GM12878 (cell line): ENCODE measurements around the gene NLRP9.
A peak's percentile ranks its signal among the peaks of the same experiment; 100 is the strongest.

Experiments used
- BHLHE40 ChIP-seq, 2 experiments: fragments of 450-650 bp in 1 of 2; IDR thresholded peaks; 2 replicates each; pipeline ENCODE4 v1.6.1; 2011 to 2017; ENCODE audit warnings: low read depth in 2 of 2, borderline replicate concordance in 1 of 2, improper control_type of control experiment in 1 of 2, low read length in 1 of 2, mild to moderate bottlenecking in 1 of 2
- CEBPB ChIP-seq, 2 experiments: fragments of 150-350 bp in 1 of 2; IDR thresholded peaks; 2 replicates each; pipeline ENCODE4 v1.6.1; 2012 to 2014; ENCODE audit warnings: low read depth in 2 of 2, low read length in 2 of 2, borderline replicate concordance in 1 of 2, inconsistent platforms in 1 of 2
- CHD2 ChIP-seq: IDR thresholded peaks from 2 replicates; pipeline ENCODE4 v1.6.1; 2011; ENCODE audit warnings: low read depth, low read length, improper control_type of control experiment, borderline replicate concordance
- MTA2 ChIP-seq: fragments of 450-650 bp; IDR thresholded peaks from 2 replicates; pipeline ENCODE4 v1.6.1; 2016; ENCODE audit warnings: low read depth, mild to moderate bottlenecking, moderate library complexity
- POLR2A ChIP-seq: IDR thresholded peaks from 2 replicates; pipeline ENCODE4 v1.6.1; 2011; ENCODE audit warnings: low read depth, mild to moderate bottlenecking, low read length
- RCOR1 ChIP-seq: conservative IDR thresholded peaks from 2 replicates; pipeline ENCODE4 v1.6.1; 2012; ENCODE audit warnings: low read depth, low read length, improper control_type of control experiment
- RFX5 ChIP-seq: IDR thresholded peaks from 2 replicates; pipeline ENCODE4 v1.6.1; 2011; ENCODE audit warnings: low read depth, low read length, improper control_type of control experiment
- SREBF2 ChIP-seq: IDR thresholded peaks from 2 replicates; pipeline ENCODE4 v1.6.1; 2012; ENCODE audit warnings: mild to moderate bottlenecking, low read length
- SUZ12 ChIP-seq: fragments of 200-600 bp; sonication (generic); IDR thresholded peaks from one replicate; pipeline ENCODE4 v1.6.1; 2018; ENCODE audit warnings: antibody characterized with exemption, mild to moderate bottlenecking; ENCODE audit not compliant: unreplicated experiment
- TF ChIP-seq, protein P1 (sequence below), 3 experiments: IDR thresholded peaks in 2 of 3; conservative IDR thresholded peaks in 1 of 3; 2 replicates each; pipeline ENCODE4 v1.5.1; 2011; ENCODE audit warnings: low read depth in 3 of 3, low read length in 3 of 3, mild to moderate bottlenecking in 3 of 3, control low read depth in 2 of 3, moderate library complexity in 2 of 3, inconsistent platforms in 1 of 3, mixed read lengths in 1 of 3; ENCODE audit not compliant: control insufficient read depth in 2 of 3, insufficient read depth in 1 of 3; ENCODE audit errors: extremely low read depth in 1 of 3
- TF ChIP-seq, protein P2 (sequence below): IDR thresholded peaks from 2 replicates; pipeline ENCODE4 v1.6.1; 2012; ENCODE audit warnings: mild to moderate bottlenecking, low read depth, low read length
- TF ChIP-seq, protein P3 (sequence below): fragments of 450-650 bp; IDR thresholded peaks from 2 replicates; pipeline ENCODE4 v1.6.1; 2016; ENCODE audit warnings: mild to moderate bottlenecking
- TF ChIP-seq, protein P4 (sequence below): fragments of 450-650 bp; formaldehyde crosslinking; IDR thresholded peaks from 2 replicates; pipeline ENCODE4 v1.5.0; 2022; ENCODE audit warnings: mild to moderate bottlenecking, missing genetic modification characterization
- TF ChIP-seq, protein P5 (sequence below): IDR thresholded peaks from 2 replicates; pipeline ENCODE4 v1.6.1; 2012; ENCODE audit warnings: low read length, inconsistent platforms

DNA sequence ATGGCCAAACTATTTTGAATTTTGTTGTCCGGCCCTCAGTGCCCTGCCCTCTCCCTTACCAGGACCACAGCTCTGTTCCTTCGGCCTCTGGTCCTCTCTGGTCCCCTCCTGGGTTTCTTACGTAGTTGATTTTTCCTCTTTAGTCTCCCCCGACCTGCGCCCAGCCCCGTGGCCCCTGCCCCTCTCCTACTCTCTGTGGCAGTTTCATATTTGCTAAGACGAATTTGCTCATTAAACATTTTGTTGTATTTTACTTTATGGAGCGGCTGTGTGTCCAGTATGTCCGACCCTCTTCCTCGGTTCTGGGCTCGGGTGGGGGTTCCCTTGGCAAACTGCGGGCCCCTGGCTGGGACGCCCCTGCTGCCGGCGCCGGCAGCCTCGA lies 63.8 kb downstream of the NLRP9 start:
- TF ChIP-seq CHD2 (no peak), RFX5 (no peak), CEBPB (IDR thresholded peaks at IDR 0.05; ENCODE audit: borderline replicate concordance in 1 of 2, low read depth in 2 of 2, low read length in 2 of 2) (no peak), RCOR1 (no peak), POLR2A (no peak), MTA2 (no peak), SUZ12 (no peak), SREBF2 (no peak), BHLHE40 (IDR thresholded peaks at IDR 0.05; ENCODE audit: borderline replicate concordance in 1 of 2, low read depth in 2 of 2, low read length in 1 of 2) (no peak)
- TF ChIP-seq, protein P1, sequence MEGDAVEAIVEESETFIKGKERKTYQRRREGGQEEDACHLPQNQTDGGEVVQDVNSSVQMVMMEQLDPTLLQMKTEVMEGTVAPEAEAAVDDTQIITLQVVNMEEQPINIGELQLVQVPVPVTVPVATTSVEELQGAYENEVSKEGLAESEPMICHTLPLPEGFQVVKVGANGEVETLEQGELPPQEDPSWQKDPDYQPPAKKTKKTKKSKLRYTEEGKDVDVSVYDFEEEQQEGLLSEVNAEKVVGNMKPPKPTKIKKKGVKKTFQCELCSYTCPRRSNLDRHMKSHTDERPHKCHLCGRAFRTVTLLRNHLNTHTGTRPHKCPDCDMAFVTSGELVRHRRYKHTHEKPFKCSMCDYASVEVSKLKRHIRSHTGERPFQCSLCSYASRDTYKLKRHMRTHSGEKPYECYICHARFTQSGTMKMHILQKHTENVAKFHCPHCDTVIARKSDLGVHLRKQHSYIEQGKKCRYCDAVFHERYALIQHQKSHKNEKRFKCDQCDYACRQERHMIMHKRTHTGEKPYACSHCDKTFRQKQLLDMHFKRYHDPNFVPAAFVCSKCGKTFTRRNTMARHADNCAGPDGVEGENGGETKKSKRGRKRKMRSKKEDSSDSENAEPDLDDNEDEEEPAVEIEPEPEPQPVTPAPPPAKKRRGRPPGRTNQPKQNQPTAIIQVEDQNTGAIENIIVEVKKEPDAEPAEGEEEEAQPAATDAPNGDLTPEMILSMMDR (IDR thresholded peaks at IDR 0.05 in 2 of 3, conservative IDR thresholded peaks at IDR 0.05 in 1 of 3; ENCODE audit: control insufficient read depth in 2 of 3, extremely low read depth in 1 of 3, insufficient read depth in 1 of 3, low read depth in 3 of 3, low read length in 3 of 3), result no peak
- TF ChIP-seq, protein P2, sequence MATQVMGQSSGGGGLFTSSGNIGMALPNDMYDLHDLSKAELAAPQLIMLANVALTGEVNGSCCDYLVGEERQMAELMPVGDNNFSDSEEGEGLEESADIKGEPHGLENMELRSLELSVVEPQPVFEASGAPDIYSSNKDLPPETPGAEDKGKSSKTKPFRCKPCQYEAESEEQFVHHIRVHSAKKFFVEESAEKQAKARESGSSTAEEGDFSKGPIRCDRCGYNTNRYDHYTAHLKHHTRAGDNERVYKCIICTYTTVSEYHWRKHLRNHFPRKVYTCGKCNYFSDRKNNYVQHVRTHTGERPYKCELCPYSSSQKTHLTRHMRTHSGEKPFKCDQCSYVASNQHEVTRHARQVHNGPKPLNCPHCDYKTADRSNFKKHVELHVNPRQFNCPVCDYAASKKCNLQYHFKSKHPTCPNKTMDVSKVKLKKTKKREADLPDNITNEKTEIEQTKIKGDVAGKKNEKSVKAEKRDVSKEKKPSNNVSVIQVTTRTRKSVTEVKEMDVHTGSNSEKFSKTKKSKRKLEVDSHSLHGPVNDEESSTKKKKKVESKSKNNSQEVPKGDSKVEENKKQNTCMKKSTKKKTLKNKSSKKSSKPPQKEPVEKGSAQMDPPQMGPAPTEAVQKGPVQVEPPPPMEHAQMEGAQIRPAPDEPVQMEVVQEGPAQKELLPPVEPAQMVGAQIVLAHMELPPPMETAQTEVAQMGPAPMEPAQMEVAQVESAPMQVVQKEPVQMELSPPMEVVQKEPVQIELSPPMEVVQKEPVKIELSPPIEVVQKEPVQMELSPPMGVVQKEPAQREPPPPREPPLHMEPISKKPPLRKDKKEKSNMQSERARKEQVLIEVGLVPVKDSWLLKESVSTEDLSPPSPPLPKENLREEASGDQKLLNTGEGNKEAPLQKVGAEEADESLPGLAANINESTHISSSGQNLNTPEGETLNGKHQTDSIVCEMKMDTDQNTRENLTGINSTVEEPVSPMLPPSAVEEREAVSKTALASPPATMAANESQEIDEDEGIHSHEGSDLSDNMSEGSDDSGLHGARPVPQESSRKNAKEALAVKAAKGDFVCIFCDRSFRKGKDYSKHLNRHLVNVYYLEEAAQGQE, result no peak
- TF ChIP-seq, protein P3, sequence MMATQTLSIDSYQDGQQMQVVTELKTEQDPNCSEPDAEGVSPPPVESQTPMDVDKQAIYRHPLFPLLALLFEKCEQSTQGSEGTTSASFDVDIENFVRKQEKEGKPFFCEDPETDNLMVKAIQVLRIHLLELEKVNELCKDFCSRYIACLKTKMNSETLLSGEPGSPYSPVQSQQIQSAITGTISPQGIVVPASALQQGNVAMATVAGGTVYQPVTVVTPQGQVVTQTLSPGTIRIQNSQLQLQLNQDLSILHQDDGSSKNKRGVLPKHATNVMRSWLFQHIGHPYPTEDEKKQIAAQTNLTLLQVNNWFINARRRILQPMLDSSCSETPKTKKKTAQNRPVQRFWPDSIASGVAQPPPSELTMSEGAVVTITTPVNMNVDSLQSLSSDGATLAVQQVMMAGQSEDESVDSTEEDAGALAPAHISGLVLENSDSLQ, result no peak
- TF ChIP-seq, protein P4, sequence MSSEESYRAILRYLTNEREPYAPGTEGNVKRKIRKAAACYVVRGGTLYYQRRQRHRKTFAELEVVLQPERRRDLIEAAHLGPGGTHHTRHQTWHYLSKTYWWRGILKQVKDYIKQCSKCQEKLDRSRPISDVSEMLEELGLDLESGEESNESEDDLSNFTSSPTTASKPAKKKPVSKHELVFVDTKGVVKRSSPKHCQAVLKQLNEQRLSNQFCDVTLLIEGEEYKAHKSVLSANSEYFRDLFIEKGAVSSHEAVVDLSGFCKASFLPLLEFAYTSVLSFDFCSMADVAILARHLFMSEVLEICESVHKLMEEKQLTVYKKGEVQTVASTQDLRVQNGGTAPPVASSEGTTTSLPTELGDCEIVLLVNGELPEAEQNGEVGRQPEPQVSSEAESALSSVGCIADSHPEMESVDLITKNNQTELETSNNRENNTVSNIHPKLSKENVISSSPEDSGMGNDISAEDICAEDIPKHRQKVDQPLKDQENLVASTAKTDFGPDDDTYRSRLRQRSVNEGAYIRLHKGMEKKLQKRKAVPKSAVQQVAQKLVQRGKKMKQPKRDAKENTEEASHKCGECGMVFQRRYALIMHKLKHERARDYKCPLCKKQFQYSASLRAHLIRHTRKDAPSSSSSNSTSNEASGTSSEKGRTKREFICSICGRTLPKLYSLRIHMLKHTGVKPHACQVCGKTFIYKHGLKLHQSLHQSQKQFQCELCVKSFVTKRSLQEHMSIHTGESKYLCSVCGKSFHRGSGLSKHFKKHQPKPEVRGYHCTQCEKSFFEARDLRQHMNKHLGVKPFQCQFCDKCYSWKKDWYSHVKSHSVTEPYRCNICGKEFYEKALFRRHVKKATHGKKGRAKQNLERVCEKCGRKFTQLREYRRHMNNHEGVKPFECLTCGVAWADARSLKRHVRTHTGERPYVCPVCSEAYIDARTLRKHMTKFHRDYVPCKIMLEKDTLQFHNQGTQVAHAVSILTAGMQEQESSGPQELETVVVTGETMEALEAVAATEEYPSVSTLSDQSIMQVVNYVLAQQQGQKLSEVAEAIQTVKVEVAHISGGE (CRISPR knock-in tag), result no peak
- TF ChIP-seq, protein P5, sequence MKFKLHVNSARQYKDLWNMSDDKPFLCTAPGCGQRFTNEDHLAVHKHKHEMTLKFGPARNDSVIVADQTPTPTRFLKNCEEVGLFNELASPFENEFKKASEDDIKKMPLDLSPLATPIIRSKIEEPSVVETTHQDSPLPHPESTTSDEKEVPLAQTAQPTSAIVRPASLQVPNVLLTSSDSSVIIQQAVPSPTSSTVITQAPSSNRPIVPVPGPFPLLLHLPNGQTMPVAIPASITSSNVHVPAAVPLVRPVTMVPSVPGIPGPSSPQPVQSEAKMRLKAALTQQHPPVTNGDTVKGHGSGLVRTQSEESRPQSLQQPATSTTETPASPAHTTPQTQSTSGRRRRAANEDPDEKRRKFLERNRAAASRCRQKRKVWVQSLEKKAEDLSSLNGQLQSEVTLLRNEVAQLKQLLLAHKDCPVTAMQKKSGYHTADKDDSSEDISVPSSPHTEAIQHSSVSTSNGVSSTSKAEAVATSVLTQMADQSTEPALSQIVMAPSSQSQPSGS, result 0 out of 2 replicates have a peak, but pooled peaks have one; percentile 28
